ENCODE results near the gene UBLCP1.

UBLCP1 gene

GRCh38 chr5:159324986-159325385, 61.9 kb downstream of the UBLCP1 start:
- no peak for TF ChIP-seq CTCF (conservative IDR thresholded peaks at IDR 0.05; ENCODE audit: low read length)
- DNase-seq (ENCODE audit: low read depth), result peak; percentile 62
- no peak overlapping the region for H3K4me3 ChIP-seq (ENCODE audit: low read length)

DNA sequence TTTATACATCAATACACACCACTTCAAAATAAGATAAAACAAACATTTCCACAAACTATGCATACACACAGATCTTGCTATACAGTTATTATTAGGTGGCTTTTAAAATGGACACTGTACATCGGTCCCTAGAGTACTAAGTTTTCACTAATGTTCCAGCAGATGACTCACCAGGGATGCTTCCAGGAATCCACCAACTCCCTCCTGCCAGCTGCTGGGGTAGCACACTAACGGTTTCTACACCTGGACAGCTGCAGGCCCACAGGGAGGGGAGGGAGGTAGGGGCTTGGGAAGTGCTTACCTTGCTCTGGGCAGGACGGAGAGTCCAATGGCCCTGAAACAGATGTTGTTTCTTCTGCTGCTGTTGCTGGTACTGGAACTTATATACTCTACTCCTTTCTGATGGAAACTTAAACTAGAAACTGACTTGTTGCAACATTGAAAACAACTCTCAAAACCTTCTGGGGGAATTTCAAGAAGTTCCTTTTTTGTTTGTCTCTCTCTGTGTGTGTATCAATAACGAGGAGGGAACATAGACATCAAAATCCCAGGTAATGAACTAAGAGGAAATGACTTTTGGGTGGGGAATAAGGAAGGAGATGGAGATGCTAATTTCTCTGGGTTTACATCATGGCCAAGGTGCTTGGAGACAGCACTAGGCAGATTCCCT, 67.2 kb downstream of the UBLCP1 start, which contains the start of gene IL12B:
IL12B (minus strand) TSS at position 357 of the 670 bp plus-strand sequence. CDS start 3,705 bp downstream, outside the sequence.
- TF ChIP-seq CTCF (conservative IDR thresholded peaks at IDR 0.05; ENCODE audit: low read length), result no peak
- peak; percentile 44 for DNase-seq (ENCODE audit: low read depth)
- H3K4me3 ChIP-seq (ENCODE audit: low read length), result peak within 1 kb of the TSS; percentile 53

- peak overlapping the region; percentile 53 for H3K4me3 ChIP-seq (ENCODE audit: low read length)
- peak; percentile 25 for DNase-seq (ENCODE audit: low read depth)
- peak; percentile 55 for TF ChIP-seq CTCF (conservative IDR thresholded peaks at IDR 0.05; ENCODE audit: low read length)
These were observed 68.2 kb downstream of the UBLCP1 start for GRCh38 chr5:159331093-159331973.

GRCh38 chr5:159332800-159333544, 69.9 kb downstream of the UBLCP1 start:
- no peak for TF ChIP-seq CTCF (conservative IDR thresholded peaks at IDR 0.05; ENCODE audit: low read length)
- no peak for DNase-seq (ENCODE audit: low read depth)
- no peak overlapping the region for H3K4me3 ChIP-seq (ENCODE audit: low read length)

GRCh38 chr5:159333545-159333925, 70.4 kb downstream of the UBLCP1 start:
- no peak overlapping the region for H3K4me3 ChIP-seq (ENCODE audit: low read length)
- peak; percentile 16 for DNase-seq (ENCODE audit: low read depth)
- no peak for TF ChIP-seq CTCF (conservative IDR thresholded peaks at IDR 0.05; ENCODE audit: low read length)
